CD14-positive monocyte (primary cell): ENCODE measurements around the gene PDF. TPM values are rescaled to one million over a fixed set of nuclear protein-coding genes. Genes with fewer than 3 reads are reported as not detected.
A peak's percentile ranks its signal among the peaks of the same experiment; 100 is the strongest.

Source experiments
- DNase-seq, 3 donors: peaks; one replicate each; pipeline ENCODE4 v3.0.0-alpha.2; 2011 to 2022
- H2AFZ ChIP-seq: 2 replicates; pipeline ENCODE4 v1.6.0; 2012; ENCODE audit warnings: mild to moderate bottlenecking, low read depth, low read length, inconsistent platforms; ENCODE audit not compliant: insufficient read depth, poor library complexity, severe bottlenecking
- H3K27ac ChIP-seq, 2 donors: 1 replicate in 1 of 2; 2 replicates in 1 of 2; pipeline ENCODE4 v1.5.1; 2012 to 2013; ENCODE audit warnings: low read length in 2 of 2, control low read depth in 1 of 2, inconsistent platforms in 1 of 2, low read depth in 1 of 2, mild to moderate bottlenecking in 1 of 2
- H3K27me3 ChIP-seq, 2 donors: one replicate each; pipeline versions ENCODE4 v1.6.0 to v1.6.1; 2011 to 2013; ENCODE audit warnings: low read length in 2 of 2; ENCODE audit not compliant: control insufficient read depth in 2 of 2, insufficient read depth in 2 of 2
- H3K36me3 ChIP-seq, 2 donors: replicated peaks in 1 of 2; 1 replicate in 1 of 2; 2 replicates in 1 of 2; pipeline versions ENCODE4 v1.5.1 to v1.6.1; 2012 to 2013; ENCODE audit warnings: low read length in 2 of 2, control low read depth in 1 of 2, inconsistent platforms in 1 of 2, mild to moderate bottlenecking in 1 of 2; ENCODE audit not compliant: insufficient read depth in 2 of 2, control insufficient read depth in 1 of 2
- H3K4me1 ChIP-seq, 2 donors: 1 replicate in 1 of 2; 2 replicates in 1 of 2; pipeline versions ENCODE4 v1.5.1 to v1.6.1; 2012 to 2013; ENCODE audit warnings: low read length in 2 of 2, control low read depth in 1 of 2, inconsistent platforms in 1 of 2, mild to moderate bottlenecking in 1 of 2, moderate library complexity in 1 of 2; ENCODE audit not compliant: insufficient read depth in 2 of 2, control insufficient read depth in 1 of 2
- H3K4me2 ChIP-seq: replicated peaks from 2 replicates; pipeline ENCODE3; 2012; ENCODE audit warnings: low read length, moderate library complexity, mild to moderate bottlenecking; ENCODE audit not compliant: poor library complexity, severe bottlenecking; ENCODE audit errors: extremely low read depth
- H3K4me3 ChIP-seq, 3 experiments: fragments of 200-600 bp in 1 of 3; sonication (generic) in 1 of 3; replicated peaks in 1 of 3; 1 replicate in 2 of 3; 2 replicates in 1 of 3; pipeline ENCODE4 v1.5.1; 2011 to 2013; ENCODE audit warnings: low read length in 3 of 3, mild to moderate bottlenecking in 3 of 3, control low read depth in 2 of 3, low read depth in 2 of 3, inconsistent platforms in 1 of 3, moderate library complexity in 1 of 3
- H3K79me2 ChIP-seq: 2 replicates; pipeline ENCODE4 v1.6.0; 2012; ENCODE audit warnings: mild to moderate bottlenecking, control low read depth, inconsistent platforms, low read length, moderate library complexity; ENCODE audit not compliant: insufficient read depth
- H3K9ac ChIP-seq: 2 replicates; pipeline ENCODE4 v1.6.0; 2017; ENCODE audit warnings: low read length, mild to moderate bottlenecking; ENCODE audit not compliant: insufficient read depth, poor library complexity, severe bottlenecking
- H3K9me3 ChIP-seq, 2 donors: replicated peaks in 1 of 2; 1 replicate in 1 of 2; 2 replicates in 1 of 2; pipeline versions ENCODE4 v1.5.1 to v1.6.1; 2012 to 2013; ENCODE audit warnings: low read length in 2 of 2, control low read depth in 1 of 2; ENCODE audit not compliant: control insufficient read depth in 1 of 2, insufficient read depth in 1 of 2
- H4K20me1 ChIP-seq: 2 replicates; pipeline ENCODE4 v1.6.0; 2012; ENCODE audit warnings: mild to moderate bottlenecking, low read length, control low read depth, moderate library complexity; ENCODE audit not compliant: insufficient read depth
- H3K27ac Mint-ChIP-seq, 7 donors: one replicate each; pipeline ENCODE4 v1.8.0; 2020; ENCODE audit warnings: mild to moderate bottlenecking in 7 of 7, mixed read lengths in 7 of 7, moderate library complexity in 6 of 7, inconsistent platforms in 2 of 7
- H3K27me3 Mint-ChIP-seq, 3 donors: one replicate each; pipeline ENCODE4 v1.8.0; 2021 to 2022; ENCODE audit warnings: low read depth in 3 of 3, mild to moderate bottlenecking in 3 of 3, mixed read lengths in 3 of 3, moderate library complexity in 3 of 3, inconsistent platforms in 1 of 3
- H3K36me3 Mint-ChIP-seq, 2 donors: one replicate each; pipeline ENCODE4 v1.8.0; 2020; ENCODE audit warnings: mixed read lengths in 2 of 2, inconsistent platforms in 1 of 2, mild to moderate bottlenecking in 1 of 2
- H3K4me1 Mint-ChIP-seq: one replicate; pipeline ENCODE4 v1.8.0; 2020; ENCODE audit warnings: mild to moderate bottlenecking, mixed read lengths
- H3K4me3 Mint-ChIP-seq, 2 donors: one replicate each; pipeline ENCODE4 v1.8.0; 2020; ENCODE audit warnings: mild to moderate bottlenecking in 2 of 2, mixed read lengths in 2 of 2, moderate library complexity in 1 of 2
- H3K9me3 Mint-ChIP-seq, 7 donors: one replicate each; pipeline ENCODE4 v1.8.0; 2020 to 2022; ENCODE audit warnings: mixed read lengths in 7 of 7, mild to moderate bottlenecking in 6 of 7, moderate library complexity in 6 of 7, inconsistent platforms in 2 of 7
- CTCF ChIP-seq: fragments of 200-600 bp; IDR thresholded peaks from one replicate; pipeline ENCODE4 v1.8.0; 2022; ENCODE audit warnings: antibody characterized with exemption, mild to moderate bottlenecking
- WGBS: methylation state at CpG from one replicate; pipeline ENCODE4 v1.1.5; 2013; ENCODE audit warnings: missing lambda C conversion rate; ENCODE audit not compliant: insufficient coverage; 5-methylcytosine and 5-hydroxymethylcytosine counted together
- intact Hi-C, 2 donors: fragments of 100-400 bp; cut with micrococcal nuclease; formaldehyde crosslinking; loops; one replicate each; pipeline versions ENCODE4 v1.15.0 to v1.15.1; 2023
- polyA plus RNA-seq, 3 donors: library from polyadenylated mRNA; depleted of rRNA in 1 of 3; unstranded in 2 of 3; stranded (reverse) in 1 of 3; fragments of 300-500 nt in 2 of 3; fragments of >200 nt in 1 of 3; fragmentation: Illumina TruSeq in 2 of 3; gene quantifications; 1 replicate in 2 of 3; 2 replicates in 1 of 3; pipeline ENCODE4 v1.2.3, GENCODE V29; 2012 to 2021

PDF gene
- polyA plus RNA-seq, 3 donors: 2.3 to 7.2 (median 4.2) TPM

- Mint-ChIP-seq H3K27me3 (peaks cover 0 to 3% (median 0%) of the 10 kb centered on the region in 3 donors), H3K9me3 (no peaks in the 10 kb centered on the region), H3K27ac (no peak overlapping the region), H3K4me3 (no peak overlapping the region), H3K36me3 (peaks cover 26% of the 10 kb centered on the region in 2 donors), H3K4me1 (peaks cover 28% of the 10 kb centered on the region)
- H3K9me3 ChIP-seq: no peaks in the 10 kb centered on the region
- no peak overlapping the region for H3K27ac ChIP-seq
- H3K4me2 ChIP-seq: no peak overlapping the region
- H3K27me3 ChIP-seq: no peaks in the 10 kb centered on the region
- H2AFZ ChIP-seq: no peak overlapping the region
- intact Hi-C loops: no loop called here
- H3K79me2 ChIP-seq: peaks cover 30% of the 10 kb centered on the region
- 100% methylated on average over 1 of the region's 5 CpGs for WGBS
- H4K20me1 ChIP-seq: peaks cover 3% of the 10 kb centered on the region
- H3K4me3 ChIP-seq: no peak overlapping the region
- H3K9ac ChIP-seq: no peak overlapping the region
- peaks cover 14 to 39% of the 10 kb centered on the region in 2 donors for H3K36me3 ChIP-seq
- DNase-seq: no peak
- no peak for TF ChIP-seq CTCF
- H3K4me1 ChIP-seq: peaks cover 27 to 35% of the 10 kb centered on the region in 2 donors
Measured at GRCh38 chr16:69344171-69344570, 13.8 kb upstream of the PDF start.

- no peaks in the 10 kb centered on the region for H4K20me1 ChIP-seq
- Mint-ChIP-seq H3K36me3 (peaks cover 38 to 43% of the 10 kb centered on the region in 2 donors), H3K4me1 (peaks cover 27% of the 10 kb centered on the region), H3K27me3 (peaks cover 0 to 3% (median 0%) of the 10 kb centered on the region in 3 donors), H3K4me3 (peak overlapping the region; percentile 99 to 100), H3K9me3 (no peaks in the 10 kb centered on the region), H3K27ac (peak overlapping the region; percentile 93 to 99 (median 96))
- 15% methylated on average over 11 of the region's 16 CpGs for WGBS
- peaks cover 42% of the 10 kb centered on the region for H3K79me2 ChIP-seq
- intact Hi-C loops: no loop called here
- H3K27me3 ChIP-seq: no peaks in the 10 kb centered on the region
- H3K36me3 ChIP-seq: peaks cover 25 to 48% of the 10 kb centered on the region in 2 donors
- peak overlapping the region; percentile 93 for H3K4me2 ChIP-seq
- no peaks in the 10 kb centered on the region for H3K9me3 ChIP-seq
- H3K4me1 ChIP-seq: peaks cover 20 to 34% of the 10 kb centered on the region in 2 donors
- peak overlapping the region; percentile 80 to 93 (median 88) for H3K4me3 ChIP-seq
- peak overlapping the region; percentile 84 for H3K9ac ChIP-seq
- DNase-seq: no peak
- H2AFZ ChIP-seq: peak overlapping the region; percentile 89
- peak overlapping the region; percentile 78 to 87 for H3K27ac ChIP-seq
- no peak for TF ChIP-seq CTCF
Measured at GRCh38 chr16:69340095-69340644, 9.8 kb upstream of the PDF start.
